A673 (cell line): ENCODE measurements around the gene METTL23.

Source experiments
- CTCF ChIP-seq: fragments of 300-800, 200-600 bp; sonication (generic); conservative IDR thresholded peaks from 2 replicates; pipeline ENCODE4 v1.5.1; 2017; ENCODE audit warnings: low read depth, mild to moderate bottlenecking, antibody characterized with exemption, low read length, moderate library complexity, mixed read lengths
- EZH2 ChIP-seq: fragments of 200-600 bp; sonication (generic); IDR thresholded peaks from 2 replicates; pipeline ENCODE4 v1.6.1; 2017; ENCODE audit warnings: borderline replicate concordance, low read depth, mild to moderate bottlenecking, mixed read lengths, antibody characterized with exemption, low read length; ENCODE audit not compliant: poor library complexity, severe bottlenecking

- TF ChIP-seq CTCF (no peak), EZH2 (no peak)
Observed at GRCh38 chr17:76689859-76690258, 36.8 kb upstream of the METTL23 start.
